ENCODE results near the gene STYXL2. TPM values are rescaled to one million over a fixed set of nuclear protein-coding genes. Genes with fewer than 3 reads are reported as not detected.

Gene STYXL2
- total RNA-seq, 1 experiment from 2014 or later, result not detected

GRCh38 chr1:167067904-167068303 lies 26.0 kb upstream of the STYXL2 start:
- Histone ChIP-seq H3K27me3 (ENCODE audit: low read length) (no peaks in the 10 kb centered on the region), H3K9ac (ENCODE audit: low read length) (no peak overlapping the region), H3K4me3 (ENCODE audit: low read length) (no peak overlapping the region), H3K4me1 (ENCODE audit: low read length) (peaks cover 4% of the 10 kb centered on the region; the same call in 1 of the 2 replicates), H2AFZ (ENCODE audit: low read length) (no peak overlapping the region), H3K36me3 (ENCODE audit: insufficient read depth, low read length) (no peaks in the 10 kb centered on the region), H3K79me2 (ENCODE audit: low read length) (no peaks in the 10 kb centered on the region), H3K4me2 (ENCODE audit: low read depth, low read length, poor library complexity, severe bottlenecking) (no peak overlapping the region), H3K27ac (ENCODE audit: low read length) (no peak overlapping the region), H4K20me1 (ENCODE audit: insufficient read depth, low read depth, low read length) (no peaks in the 10 kb centered on the region), H3K9me3 (ENCODE audit: low read length) (no peaks in the 10 kb centered on the region), H3K9me2 (replicated peaks; ENCODE audit: insufficient read depth, low read length) (no peaks in the 10 kb centered on the region)
- no peak for DNase-seq

GRCh38 chr1:167068761-167069160 lies 25.1 kb upstream of the STYXL2 start:
- no peaks in the 10 kb centered on the region for H3K9me2 ChIP-seq (replicated peaks; ENCODE audit: insufficient read depth, low read length)
- no peaks in the 10 kb centered on the region for H3K9me3 ChIP-seq (ENCODE audit: low read length)
- H2AFZ ChIP-seq (ENCODE audit: low read length), result no peak overlapping the region
- H3K9ac ChIP-seq (ENCODE audit: low read length), result no peak overlapping the region
- H3K4me2 ChIP-seq (ENCODE audit: low read depth, low read length, poor library complexity, severe bottlenecking), result no peak overlapping the region
- peaks cover 4% of the 10 kb centered on the region; the same call in 1 of the 2 replicates for H3K4me1 ChIP-seq (ENCODE audit: low read length)
- no peaks in the 10 kb centered on the region for H3K79me2 ChIP-seq (ENCODE audit: low read length)
- H4K20me1 ChIP-seq (ENCODE audit: insufficient read depth, low read depth, low read length), result no peaks in the 10 kb centered on the region
- H3K27me3 ChIP-seq (ENCODE audit: low read length), result no peaks in the 10 kb centered on the region
- no peak for DNase-seq
- H3K27ac ChIP-seq (ENCODE audit: low read length), result no peak overlapping the region
- no peak overlapping the region for H3K4me3 ChIP-seq (ENCODE audit: low read length)
- H3K36me3 ChIP-seq (ENCODE audit: insufficient read depth, low read length), result no peaks in the 10 kb centered on the region

- H4K20me1 ChIP-seq (ENCODE audit: insufficient read depth, low read depth, low read length), result no peaks in the 10 kb centered on the region
- H3K27ac ChIP-seq (ENCODE audit: low read length), result no peak overlapping the region
- no peak overlapping the region for H3K4me2 ChIP-seq (ENCODE audit: low read depth, low read length, poor library complexity, severe bottlenecking)
These were observed 22.6 kb upstream of the STYXL2 start for GRCh38 chr1:167071286-167071685.

GRCh38 chr1:167076136-167076710 lies 17.7 kb upstream of the STYXL2 start:
- Histone ChIP-seq H3K27me3 (ENCODE audit: low read length) (no peaks in the 10 kb centered on the region), H3K27ac (ENCODE audit: low read length) (no peak overlapping the region), H3K9me3 (ENCODE audit: low read length) (no peaks in the 10 kb centered on the region), H3K4me3 (ENCODE audit: low read length) (no peak overlapping the region), H3K4me1 (ENCODE audit: low read length) (no peaks in the 10 kb centered on the region), H3K9me2 (replicated peaks; ENCODE audit: insufficient read depth, low read length) (no peaks in the 10 kb centered on the region), H2AFZ (ENCODE audit: low read length) (no peak overlapping the region), H3K79me2 (ENCODE audit: low read length) (no peaks in the 10 kb centered on the region), H4K20me1 (ENCODE audit: insufficient read depth, low read depth, low read length) (no peaks in the 10 kb centered on the region), H3K36me3 (ENCODE audit: insufficient read depth, low read length) (no peaks in the 10 kb centered on the region), H3K4me2 (ENCODE audit: low read depth, low read length, poor library complexity, severe bottlenecking) (no peak overlapping the region), H3K9ac (ENCODE audit: low read length) (no peak overlapping the region)
- DNase-seq, result no peak

More at GRCh38 chr1:167071286-167071685, 22.6 kb upstream of the STYXL2 start:
- H3K4me3 ChIP-seq (ENCODE audit: low read length), result no peak overlapping the region
- H3K79me2 ChIP-seq (ENCODE audit: low read length), result no peaks in the 10 kb centered on the region
- H2AFZ ChIP-seq (ENCODE audit: low read length), result no peak overlapping the region
- H3K9me3 ChIP-seq (ENCODE audit: low read length), result no peaks in the 10 kb centered on the region
- H3K9ac ChIP-seq (ENCODE audit: low read length), result no peak overlapping the region
- no peaks in the 10 kb centered on the region for H3K27me3 ChIP-seq (ENCODE audit: low read length)
- peak; percentile 39 for DNase-seq
- H3K9me2 ChIP-seq (replicated peaks; ENCODE audit: insufficient read depth, low read length), result no peaks in the 10 kb centered on the region
- H3K4me1 ChIP-seq (ENCODE audit: low read length), result peaks cover 2% of the 10 kb centered on the region; the same call in 1 of the 2 replicates
- H3K36me3 ChIP-seq (ENCODE audit: insufficient read depth, low read length), result no peaks in the 10 kb centered on the region

GRCh38 chr1:167077128-167077867 lies 16.6 kb upstream of the STYXL2 start:
- no peaks in the 10 kb centered on the region for H4K20me1 ChIP-seq (ENCODE audit: insufficient read depth, low read depth, low read length)
- no peak overlapping the region for H3K9ac ChIP-seq (ENCODE audit: low read length)
- H3K79me2 ChIP-seq (ENCODE audit: low read length), result no peaks in the 10 kb centered on the region
- no peaks in the 10 kb centered on the region for H3K27me3 ChIP-seq (ENCODE audit: low read length)
- H2AFZ ChIP-seq (ENCODE audit: low read length), result no peak overlapping the region
- no peak for DNase-seq
- no peaks in the 10 kb centered on the region for H3K4me1 ChIP-seq (ENCODE audit: low read length)
- H3K4me2 ChIP-seq (ENCODE audit: low read depth, low read length, poor library complexity, severe bottlenecking), result no peak overlapping the region
- H3K9me3 ChIP-seq (ENCODE audit: low read length), result no peaks in the 10 kb centered on the region
- H3K4me3 ChIP-seq (ENCODE audit: low read length), result no peak overlapping the region
- no peak overlapping the region for H3K27ac ChIP-seq (ENCODE audit: low read length)
- no peaks in the 10 kb centered on the region for H3K9me2 ChIP-seq (replicated peaks; ENCODE audit: insufficient read depth, low read length)
- H3K36me3 ChIP-seq (ENCODE audit: insufficient read depth, low read length), result no peaks in the 10 kb centered on the region

- Histone ChIP-seq H4K20me1 (ENCODE audit: insufficient read depth, low read depth, low read length) (no peaks in the 10 kb centered on the region), H3K4me3 (ENCODE audit: low read length) (no peak overlapping the region), H3K9ac (ENCODE audit: low read length) (no peak overlapping the region), H3K4me1 (ENCODE audit: low read length) (no peaks in the 10 kb centered on the region), H3K9me3 (ENCODE audit: low read length) (no peaks in the 10 kb centered on the region), H3K27me3 (ENCODE audit: low read length) (no peaks in the 10 kb centered on the region), H3K27ac (ENCODE audit: low read length) (no peak overlapping the region), H3K9me2 (replicated peaks; ENCODE audit: insufficient read depth, low read length) (no peaks in the 10 kb centered on the region), H3K4me2 (ENCODE audit: low read depth, low read length, poor library complexity, severe bottlenecking) (no peak overlapping the region), H2AFZ (ENCODE audit: low read length) (no peak overlapping the region), H3K36me3 (ENCODE audit: insufficient read depth, low read length) (no peaks in the 10 kb centered on the region), H3K79me2 (ENCODE audit: low read length) (no peaks in the 10 kb centered on the region)
- DNase-seq, result no peak
These were observed 16.0 kb upstream of the STYXL2 start for GRCh38 chr1:167077868-167078210.

- no peaks in the 10 kb centered on the region for H3K36me3 ChIP-seq (ENCODE audit: insufficient read depth, low read length)
- no peaks in the 10 kb centered on the region for H4K20me1 ChIP-seq (ENCODE audit: insufficient read depth, low read depth, low read length)
- no peak overlapping the region for H3K4me2 ChIP-seq (ENCODE audit: low read depth, low read length, poor library complexity, severe bottlenecking)
- H3K27ac ChIP-seq (ENCODE audit: low read length), result no peak overlapping the region
- no peaks in the 10 kb centered on the region for H3K79me2 ChIP-seq (ENCODE audit: low read length)
- H3K4me1 ChIP-seq (ENCODE audit: low read length), result no peaks in the 10 kb centered on the region
- H3K9me3 ChIP-seq (ENCODE audit: low read length), result no peaks in the 10 kb centered on the region
- H3K9me2 ChIP-seq (replicated peaks; ENCODE audit: insufficient read depth, low read length), result no peaks in the 10 kb centered on the region
- H2AFZ ChIP-seq (ENCODE audit: low read length), result no peak overlapping the region
- no peak overlapping the region for H3K9ac ChIP-seq (ENCODE audit: low read length)
- no peaks in the 10 kb centered on the region for H3K27me3 ChIP-seq (ENCODE audit: low read length)
- H3K4me3 ChIP-seq (ENCODE audit: low read length), result no peak overlapping the region
- DNase-seq, result no peak
These were observed 12.2 kb upstream of the STYXL2 start for GRCh38 chr1:167081594-167082156.

- no peak overlapping the region for H3K9ac ChIP-seq (ENCODE audit: low read length)
- H4K20me1 ChIP-seq (ENCODE audit: insufficient read depth, low read depth, low read length), result no peaks in the 10 kb centered on the region
- H3K4me2 ChIP-seq (ENCODE audit: low read depth, low read length, poor library complexity, severe bottlenecking), result no peak overlapping the region
- no peaks in the 10 kb centered on the region for H3K36me3 ChIP-seq (ENCODE audit: insufficient read depth, low read length)
- H3K79me2 ChIP-seq (ENCODE audit: low read length), result no peaks in the 10 kb centered on the region
- no peaks in the 10 kb centered on the region for H3K27me3 ChIP-seq (ENCODE audit: low read length)
- no peak overlapping the region for H2AFZ ChIP-seq (ENCODE audit: low read length)
- H3K9me2 ChIP-seq (replicated peaks; ENCODE audit: insufficient read depth, low read length), result no peaks in the 10 kb centered on the region
- H3K4me1 ChIP-seq (ENCODE audit: low read length), result no peaks in the 10 kb centered on the region
- no peak overlapping the region for H3K4me3 ChIP-seq (ENCODE audit: low read length)
- H3K27ac ChIP-seq (ENCODE audit: low read length), result no peak overlapping the region
- no peaks in the 10 kb centered on the region for H3K9me3 ChIP-seq (ENCODE audit: low read length)
- DNase-seq, result no peak
These were observed 11.3 kb upstream of the STYXL2 start for GRCh38 chr1:167082511-167083027.

Measured in Karpas-422 (cell line).